ENCODE data around the gene DLG2. TPM values are rescaled to one million over a fixed set of nuclear protein-coding genes. Genes with fewer than 3 reads are reported as not detected.
A peak's percentile ranks its signal among the peaks of the same experiment; 100 is the strongest.

The DLG2 gene
- total and polyA plus RNA-seq, 9 of the 15 experiments (the other 6 are each of a cell fraction or from before 2014, with no cell fraction given) = 0.52 to 1.6 (median 0.95) TPM

DNA sequence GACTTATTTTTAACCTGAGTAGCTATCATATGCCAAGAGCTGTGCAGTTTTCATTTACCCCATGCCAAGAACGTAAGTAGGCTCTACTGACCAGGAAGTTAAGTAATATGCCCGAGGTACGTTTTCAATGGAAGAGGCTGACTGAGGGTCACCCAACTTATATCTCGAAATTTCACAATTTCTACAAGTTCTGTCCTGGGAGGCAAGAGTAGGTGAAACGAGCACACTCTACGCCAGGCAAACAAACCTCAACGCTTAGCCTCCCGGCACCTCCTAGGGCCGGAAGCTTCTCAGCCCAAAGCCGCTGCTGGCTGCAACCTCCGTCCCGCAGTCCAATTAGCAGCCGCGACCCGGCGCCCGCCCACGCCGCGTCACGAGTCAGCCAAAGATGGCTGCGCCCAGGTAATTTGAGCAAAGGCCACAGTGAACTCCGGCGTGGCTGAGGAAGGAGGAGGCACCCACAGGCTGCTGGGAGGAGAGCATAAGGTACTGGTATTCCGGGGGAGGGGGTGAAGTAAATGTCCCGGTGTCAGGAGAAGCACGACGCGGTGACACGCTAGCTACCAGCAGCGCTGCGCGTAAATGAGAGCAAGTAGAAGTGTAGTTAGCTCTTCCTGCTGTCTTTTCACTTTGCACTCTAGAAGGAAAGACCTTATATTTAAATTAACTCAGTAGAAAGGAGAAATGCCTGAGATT is 20.6 kb upstream of the DLG2 start, which contains the start of gene TMEM126A (continued):
- TF ChIP-seq BRCA1 (IDR thresholded peaks at IDR 0.05) = no peak
- no peak for TF ChIP-seq BRCA1 (CRISPR knock-in tag; IDR thresholded peaks at IDR 0.05)
- peak; percentile 63 to 86 for TF ChIP-seq MAZ (CRISPR knock-in tag; conservative IDR thresholded peaks at IDR 0.05 in 1 of 2, IDR thresholded peaks at IDR 0.05 in 1 of 2)
- TF ChIP-seq ZNF778 (CRISPR knock-in tag; IDR thresholded peaks at IDR 0.05) = no peak
- peak; percentile 39; the same call in 1 of the 2 replicates for TF ChIP-seq BHLHE40 (IDR thresholded peaks at IDR 0.05; ENCODE audit: low read length)
- TF ChIP-seq, protein P1, sequence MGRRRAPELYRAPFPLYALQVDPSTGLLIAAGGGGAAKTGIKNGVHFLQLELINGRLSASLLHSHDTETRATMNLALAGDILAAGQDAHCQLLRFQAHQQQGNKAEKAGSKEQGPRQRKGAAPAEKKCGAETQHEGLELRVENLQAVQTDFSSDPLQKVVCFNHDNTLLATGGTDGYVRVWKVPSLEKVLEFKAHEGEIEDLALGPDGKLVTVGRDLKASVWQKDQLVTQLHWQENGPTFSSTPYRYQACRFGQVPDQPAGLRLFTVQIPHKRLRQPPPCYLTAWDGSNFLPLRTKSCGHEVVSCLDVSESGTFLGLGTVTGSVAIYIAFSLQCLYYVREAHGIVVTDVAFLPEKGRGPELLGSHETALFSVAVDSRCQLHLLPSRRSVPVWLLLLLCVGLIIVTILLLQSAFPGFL (CRISPR knock-in tag; IDR thresholded peaks at IDR 0.05) = no peak
- TF ChIP-seq FOXA1 (IDR thresholded peaks at IDR 0.05; ENCODE audit: borderline replicate concordance) = no peak
- no peak for TF ChIP-seq ZNF224 (CRISPR knock-in tag; IDR thresholded peaks at IDR 0.05)
- TF ChIP-seq MAFF (IDR thresholded peaks at IDR 0.05; ENCODE audit: low read length) = no peak
- TF ChIP-seq, protein P2, sequence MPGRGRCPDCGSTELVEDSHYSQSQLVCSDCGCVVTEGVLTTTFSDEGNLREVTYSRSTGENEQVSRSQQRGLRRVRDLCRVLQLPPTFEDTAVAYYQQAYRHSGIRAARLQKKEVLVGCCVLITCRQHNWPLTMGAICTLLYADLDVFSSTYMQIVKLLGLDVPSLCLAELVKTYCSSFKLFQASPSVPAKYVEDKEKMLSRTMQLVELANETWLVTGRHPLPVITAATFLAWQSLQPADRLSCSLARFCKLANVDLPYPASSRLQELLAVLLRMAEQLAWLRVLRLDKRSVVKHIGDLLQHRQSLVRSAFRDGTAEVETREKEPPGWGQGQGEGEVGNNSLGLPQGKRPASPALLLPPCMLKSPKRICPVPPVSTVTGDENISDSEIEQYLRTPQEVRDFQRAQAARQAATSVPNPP (IDR thresholded peaks at IDR 0.05; ENCODE audit: borderline replicate concordance, insufficient read depth, insufficient read length) = no peak
- TF ChIP-seq NFRKB (IDR thresholded peaks at IDR 0.05; ENCODE audit: low read depth) = peak; percentile 80
- TF ChIP-seq, protein P3, sequence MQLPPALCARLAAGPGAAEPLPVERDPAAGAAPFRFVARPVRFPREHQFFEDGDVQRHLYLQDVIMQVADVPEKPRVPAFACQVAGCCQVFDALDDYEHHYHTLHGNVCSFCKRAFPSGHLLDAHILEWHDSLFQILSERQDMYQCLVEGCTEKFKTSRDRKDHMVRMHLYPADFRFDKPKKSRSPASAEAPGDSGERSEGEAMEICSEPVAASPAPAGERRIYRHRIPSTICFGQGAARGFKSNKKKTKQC (CRISPR knock-in tag; IDR thresholded peaks at IDR 0.05) = peak; percentile 79; the same call in 1 of the 2 replicates
- TF ChIP-seq, protein P4, sequence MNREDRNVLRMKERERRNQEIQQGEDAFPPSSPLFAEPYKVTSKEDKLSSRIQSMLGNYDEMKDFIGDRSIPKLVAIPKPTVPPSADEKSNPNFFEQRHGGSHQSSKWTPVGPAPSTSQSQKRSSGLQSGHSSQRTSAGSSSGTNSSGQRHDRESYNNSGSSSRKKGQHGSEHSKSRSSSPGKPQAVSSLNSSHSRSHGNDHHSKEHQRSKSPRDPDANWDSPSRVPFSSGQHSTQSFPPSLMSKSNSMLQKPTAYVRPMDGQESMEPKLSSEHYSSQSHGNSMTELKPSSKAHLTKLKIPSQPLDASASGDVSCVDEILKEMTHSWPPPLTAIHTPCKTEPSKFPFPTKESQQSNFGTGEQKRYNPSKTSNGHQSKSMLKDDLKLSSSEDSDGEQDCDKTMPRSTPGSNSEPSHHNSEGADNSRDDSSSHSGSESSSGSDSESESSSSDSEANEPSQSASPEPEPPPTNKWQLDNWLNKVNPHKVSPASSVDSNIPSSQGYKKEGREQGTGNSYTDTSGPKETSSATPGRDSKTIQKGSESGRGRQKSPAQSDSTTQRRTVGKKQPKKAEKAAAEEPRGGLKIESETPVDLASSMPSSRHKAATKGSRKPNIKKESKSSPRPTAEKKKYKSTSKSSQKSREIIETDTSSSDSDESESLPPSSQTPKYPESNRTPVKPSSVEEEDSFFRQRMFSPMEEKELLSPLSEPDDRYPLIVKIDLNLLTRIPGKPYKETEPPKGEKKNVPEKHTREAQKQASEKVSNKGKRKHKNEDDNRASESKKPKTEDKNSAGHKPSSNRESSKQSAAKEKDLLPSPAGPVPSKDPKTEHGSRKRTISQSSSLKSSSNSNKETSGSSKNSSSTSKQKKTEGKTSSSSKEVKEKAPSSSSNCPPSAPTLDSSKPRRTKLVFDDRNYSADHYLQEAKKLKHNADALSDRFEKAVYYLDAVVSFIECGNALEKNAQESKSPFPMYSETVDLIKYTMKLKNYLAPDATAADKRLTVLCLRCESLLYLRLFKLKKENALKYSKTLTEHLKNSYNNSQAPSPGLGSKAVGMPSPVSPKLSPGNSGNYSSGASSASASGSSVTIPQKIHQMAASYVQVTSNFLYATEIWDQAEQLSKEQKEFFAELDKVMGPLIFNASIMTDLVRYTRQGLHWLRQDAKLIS (CRISPR knock-in tag; IDR thresholded peaks at IDR 0.05) = peak; percentile 82
- no peak for TF ChIP-seq ZZZ3 (IDR thresholded peaks at IDR 0.05)
- no peak for TF ChIP-seq DMBX1 (CRISPR knock-in tag; IDR thresholded peaks at IDR 0.05; ENCODE audit: borderline replicate concordance)
- peak; percentile 38 for TF ChIP-seq TEAD4 (IDR thresholded peaks at IDR 0.05; ENCODE audit: low read length)
- no peak for TF ChIP-seq TEAD4 (CRISPR knock-in tag; IDR thresholded peaks at IDR 0.05; ENCODE audit: borderline replicate concordance)
- no peak for TF ChIP-seq GATAD2B (IDR thresholded peaks at IDR 0.05; ENCODE audit: borderline replicate concordance)
- TF ChIP-seq SIRT6 (IDR thresholded peaks at IDR 0.05; ENCODE audit: low read depth, low read length) = no peak
- peak; percentile 90 for TF ChIP-seq PHF8 (IDR thresholded peaks at IDR 0.05; ENCODE audit: borderline replicate concordance, low read length)
- no peak for TF ChIP-seq MECOM (CRISPR knock-in tag; IDR thresholded peaks at IDR 0.05)
- peak; percentile 67; the same call in 1 of the 2 replicates for TF ChIP-seq ATF7 (IDR thresholded peaks at IDR 0.05)
- TF ChIP-seq HSF4 (CRISPR knock-in tag; IDR thresholded peaks at IDR 0.05; ENCODE audit: borderline replicate concordance) = no peak
- no peak for TF ChIP-seq ZNF551 (CRISPR knock-in tag; IDR thresholded peaks at IDR 0.05)

Data from K562 (cell line).